Hematopoietic multipotent progenitor cell treated with erythropoietin and hydrocortisone succinate and interleukin-3 and kit ligand, for 15 days (in vitro differentiated cells): Measurements from ENCODE around the gene ZNHIT2.

Experiments
- DNase-seq: peaks from one replicate; pipeline ENCODE4 v3.0.0-alpha.2; 2015; ENCODE audit warnings: low spot score

ZNHIT2 gene

GRCh38 chr11:65103476-65103875, 14.0 kb downstream of the ZNHIT2 start:
- DNase-seq: no peak

- DNase-seq: no peak
These were observed 15.1 kb downstream of the ZNHIT2 start for GRCh38 chr11:65102142-65103095.

GRCh38 chr11:65100674-65101350, 16.7 kb downstream of the ZNHIT2 start:
- no peak for DNase-seq

GRCh38 chr11:65096926-65097325, 20.6 kb downstream of the ZNHIT2 start:
- no peak for DNase-seq

GRCh38 chr11:65095974-65096806, 21.3 kb downstream of the ZNHIT2 start, which contains the start of gene VPS51:
VPS51 (plus strand) TSS chr11:65096214; CDS start chr11:65096251, 37 bp downstream.
- DNase-seq: peak; percentile 95

GRCh38 chr11:65095427-65095826, 22.1 kb downstream of the ZNHIT2 start:
- no peak for DNase-seq

GRCh38 chr11:65090628-65091027, 26.9 kb downstream of the ZNHIT2 start:
- no peak for DNase-seq

GRCh38 chr11:65089621-65090020, 27.9 kb downstream of the ZNHIT2 start:
- DNase-seq: no peak

- DNase-seq: no peak
These were observed 29.7 kb downstream of the ZNHIT2 start for GRCh38 chr11:65087827-65088226.

GRCh38 chr11:65087216-65087615, 30.3 kb downstream of the ZNHIT2 start:
- DNase-seq: no peak

GRCh38 chr11:65086809-65087208, 30.7 kb downstream of the ZNHIT2 start:
- DNase-seq: no peak

- DNase-seq: no peak
These were observed 32.1 kb downstream of the ZNHIT2 start for GRCh38 chr11:65085446-65085845.

- no peak for DNase-seq
These were observed 32.7 kb downstream of the ZNHIT2 start for GRCh38 chr11:65084598-65085375.

GRCh38 chr11:65083834-65084597, 33.5 kb downstream of the ZNHIT2 start, which contains the start of the genes CDCA5 and ZFPL1:
CDCA5 (minus strand) TSS chr11:65084040; CDS start chr11:65083978, 62 bp downstream.
ZFPL1 (plus strand) TSS chr11:65084222; CDS start chr11:65084699, 477 bp downstream.
- peak; percentile 98 for DNase-seq

- no peak for DNase-seq
These were observed 34.2 kb downstream of the ZNHIT2 start for GRCh38 chr11:65083134-65083833.

GRCh38 chr11:65078786-65079342, 38.6 kb downstream of the ZNHIT2 start:
- DNase-seq: no peak

- DNase-seq: peak; percentile 65
These were observed 39.4 kb downstream of the ZNHIT2 start for GRCh38 chr11:65078151-65078550.

GRCh38 chr11:65077451-65077850, 40.0 kb downstream of the ZNHIT2 start:
- DNase-seq: no peak

- no peak for DNase-seq
These were observed 44.9 kb downstream of the ZNHIT2 start for GRCh38 chr11:65072631-65072966.
